Keratinocyte (primary cell): ENCODE results near the gene BACE1-AS. TPM values are rescaled to one million over a fixed set of nuclear protein-coding genes. Genes with fewer than 3 reads are reported as not detected.

Experiments used
- DNase-seq: peaks from one replicate; pipeline ENCODE4 v3.0.0-alpha.2; 2011; ENCODE audit warnings: low read depth, missing footprints, low spot score
- FAIRE-seq: peaks from 2 replicates; lab custom pipeline; 2011; peaks lifted over from hg19 to GRCh38; lab: Jason Lieb, UNC
- H2AFZ ChIP-seq: 2 replicates; pipeline ENCODE4 v1.6.0; 2012; ENCODE audit warnings: low read length, control low read depth, inconsistent platforms; ENCODE audit not compliant: control insufficient read depth
- H3K27ac ChIP-seq: 2 replicates; pipeline ENCODE4 v1.5.1; 2011; ENCODE audit warnings: low read length; ENCODE audit not compliant: control insufficient read depth, insufficient read depth
- H3K27me3 ChIP-seq: 3 replicates; pipeline ENCODE4 v1.6.0; 2011; ENCODE audit warnings: low read length; ENCODE audit not compliant: control insufficient read depth, insufficient read depth; ENCODE audit errors: extremely low read depth
- H3K36me3 ChIP-seq, 2 experiments: 2 replicates in 1 of 2; 3 replicates in 1 of 2; pipeline ENCODE4 v1.5.1; 2011; ENCODE audit warnings: low read length in 2 of 2, mild to moderate bottlenecking in 1 of 2; ENCODE audit not compliant: control insufficient read depth in 2 of 2, insufficient read depth in 2 of 2; ENCODE audit errors: extremely low read depth in 1 of 2
- H3K4me1 ChIP-seq: 3 replicates; pipeline ENCODE4 v1.5.1; 2011; ENCODE audit warnings: low read length; ENCODE audit not compliant: control insufficient read depth, insufficient read depth; ENCODE audit errors: extremely low read depth
- H3K4me2 ChIP-seq: 3 replicates; pipeline ENCODE4 v1.6.0; 2011; ENCODE audit warnings: low read depth, low read length; ENCODE audit not compliant: control insufficient read depth, insufficient read depth; ENCODE audit errors: extremely low read depth
- H3K4me3 ChIP-seq, 3 experiments: fragments of 200-600 bp in 1 of 3; sonication (generic) in 1 of 3; 2 replicates in 2 of 3; 3 replicates in 1 of 3; pipeline ENCODE4 v1.5.1; 2011 to 2016; ENCODE audit warnings: low read length in 3 of 3, mild to moderate bottlenecking in 3 of 3, control low read depth in 2 of 3, inconsistent platforms in 1 of 3, low read depth in 1 of 3, mixed read lengths in 1 of 3, mixed run types in 1 of 3, moderate library complexity in 1 of 3; ENCODE audit not compliant: control insufficient read depth in 2 of 3, insufficient read depth in 2 of 3; ENCODE audit errors: extremely low read depth in 1 of 3
- H3K79me2 ChIP-seq: 2 replicates; pipeline ENCODE4 v1.6.0; 2012; ENCODE audit warnings: low read length; ENCODE audit not compliant: control insufficient read depth, insufficient read depth
- H3K9ac ChIP-seq: 3 replicates; pipeline ENCODE4 v1.6.0; 2011; ENCODE audit warnings: low read length; ENCODE audit not compliant: control insufficient read depth, insufficient read depth; ENCODE audit errors: extremely low read depth
- H3K9me1 ChIP-seq: 3 replicates; pipeline ENCODE4 v1.6.0; 2011; ENCODE audit warnings: low read length; ENCODE audit not compliant: control insufficient read depth, insufficient read depth; ENCODE audit errors: extremely low read depth
- H3K9me3 ChIP-seq: 2 replicates; pipeline ENCODE4 v1.5.1; 2012; ENCODE audit warnings: low read depth, low read length; ENCODE audit not compliant: control insufficient read depth
- H4K20me1 ChIP-seq: 3 replicates; pipeline ENCODE4 v1.6.0; 2011; ENCODE audit warnings: low read length; ENCODE audit not compliant: control insufficient read depth, insufficient read depth; ENCODE audit errors: extremely low read depth
- EZH2 ChIP-seq: IDR thresholded peaks from one replicate; pipeline ENCODE4 v1.6.1; 2012; ENCODE audit warnings: inconsistent platforms, mild to moderate bottlenecking, low read length, moderate library complexity
- dilution Hi-C: fragments of 300-500 bp; cut with MboI; formaldehyde crosslinking; loops from one replicate; pipeline ENCODE4 v1.7.0; 2020; ENCODE audit warnings: low sequenced_read_pairs; ENCODE audit not compliant: extremely low pct_ligation_motif_present
- polyA plus RNA-seq, 5 experiments: library from polyadenylated mRNA; depleted of rRNA in 3 of 5; stranded (reverse) in 3 of 5; stranded (forward) in 1 of 5; unstranded in 1 of 5; fragments of >200 nt; gene quantifications; 1 replicate in 1 of 5; 2 replicates in 3 of 5; 3 replicates in 1 of 5; pipeline versions ENCODE4 v1.2.1 to v1.2.3, GENCODE V29; 2011 to 2012; ENCODE audit warnings: missing spikeins in 2 of 5, low read depth in 1 of 5, low replicate concordance in 1 of 5
- TF ChIP-seq, protein P1 (sequence below), 3 experiments: IDR thresholded peaks in 1 of 3; conservative IDR thresholded peaks in 1 of 3; optimal IDR thresholded peaks in 1 of 3; 2 replicates in 2 of 3; 3 replicates in 1 of 3; pipeline versions ENCODE3 to v1.5.1; 2011; ENCODE audit warnings: low read length in 3 of 3, mild to moderate bottlenecking in 3 of 3, moderate library complexity in 2 of 3, control low read depth in 1 of 3, inconsistent platforms in 1 of 3; ENCODE audit not compliant: insufficient read depth in 2 of 3; ENCODE audit errors: extremely low read depth in 1 of 3

Gene BACE1-AS
- polyA plus RNA-seq, 1 donor (not counting 4 experiments of a cell fraction or from before 2014, with no cell fraction given): 2.2 TPM

DNA sequence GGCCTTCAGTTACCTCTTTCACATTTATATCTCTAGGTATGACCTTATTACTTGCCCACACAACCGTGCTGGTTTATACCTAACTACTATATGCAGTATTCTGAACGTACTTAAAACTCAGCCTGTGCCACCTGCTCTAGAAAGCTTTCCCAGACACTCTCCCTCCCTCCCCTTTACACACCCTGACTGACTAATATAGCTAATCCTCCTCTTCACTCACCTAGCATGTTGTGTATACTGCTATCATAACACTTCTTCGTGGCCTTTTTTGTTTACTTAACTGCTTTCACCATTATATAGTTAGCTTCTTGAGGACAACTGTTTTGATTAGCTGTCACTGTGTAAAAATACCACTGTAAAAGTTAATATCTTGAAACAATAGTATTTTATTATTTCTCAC is 35.2 kb upstream of the BACE1-AS start:
- Histone ChIP-seq H4K20me1 (no peaks in the 10 kb centered on the region), H3K79me2 (no peaks in the 10 kb centered on the region), H3K9me3 (no peaks in the 10 kb centered on the region), H3K4me2 (no peak overlapping the region), H3K9me1 (peaks cover 2% of the 10 kb centered on the region), H3K4me3 (no peak overlapping the region), H3K27me3 (no peaks in the 10 kb centered on the region), H3K9ac (no peak overlapping the region), H3K4me1 (peaks cover 13% of the 10 kb centered on the region), H3K27ac (no peak overlapping the region), H2AFZ (no peak overlapping the region), H3K36me3 (peaks cover 1 to 8% of the 10 kb centered on the region in 2 experiments)
- FAIRE-seq: no peak
- TF ChIP-seq EZH2: no peak
- TF ChIP-seq, protein P1, sequence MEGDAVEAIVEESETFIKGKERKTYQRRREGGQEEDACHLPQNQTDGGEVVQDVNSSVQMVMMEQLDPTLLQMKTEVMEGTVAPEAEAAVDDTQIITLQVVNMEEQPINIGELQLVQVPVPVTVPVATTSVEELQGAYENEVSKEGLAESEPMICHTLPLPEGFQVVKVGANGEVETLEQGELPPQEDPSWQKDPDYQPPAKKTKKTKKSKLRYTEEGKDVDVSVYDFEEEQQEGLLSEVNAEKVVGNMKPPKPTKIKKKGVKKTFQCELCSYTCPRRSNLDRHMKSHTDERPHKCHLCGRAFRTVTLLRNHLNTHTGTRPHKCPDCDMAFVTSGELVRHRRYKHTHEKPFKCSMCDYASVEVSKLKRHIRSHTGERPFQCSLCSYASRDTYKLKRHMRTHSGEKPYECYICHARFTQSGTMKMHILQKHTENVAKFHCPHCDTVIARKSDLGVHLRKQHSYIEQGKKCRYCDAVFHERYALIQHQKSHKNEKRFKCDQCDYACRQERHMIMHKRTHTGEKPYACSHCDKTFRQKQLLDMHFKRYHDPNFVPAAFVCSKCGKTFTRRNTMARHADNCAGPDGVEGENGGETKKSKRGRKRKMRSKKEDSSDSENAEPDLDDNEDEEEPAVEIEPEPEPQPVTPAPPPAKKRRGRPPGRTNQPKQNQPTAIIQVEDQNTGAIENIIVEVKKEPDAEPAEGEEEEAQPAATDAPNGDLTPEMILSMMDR (optimal IDR thresholded peaks at IDR 0.05 in 1 of 3, IDR thresholded peaks at IDR 0.05 in 1 of 3, conservative IDR thresholded peaks at IDR 0.05 in 1 of 3; ENCODE audit: extremely low read depth in 1 of 3, insufficient read depth in 2 of 3, low read length in 3 of 3): no peak
- no peak for DNase-seq
- dilution Hi-C loops: no loop called here

DNA sequence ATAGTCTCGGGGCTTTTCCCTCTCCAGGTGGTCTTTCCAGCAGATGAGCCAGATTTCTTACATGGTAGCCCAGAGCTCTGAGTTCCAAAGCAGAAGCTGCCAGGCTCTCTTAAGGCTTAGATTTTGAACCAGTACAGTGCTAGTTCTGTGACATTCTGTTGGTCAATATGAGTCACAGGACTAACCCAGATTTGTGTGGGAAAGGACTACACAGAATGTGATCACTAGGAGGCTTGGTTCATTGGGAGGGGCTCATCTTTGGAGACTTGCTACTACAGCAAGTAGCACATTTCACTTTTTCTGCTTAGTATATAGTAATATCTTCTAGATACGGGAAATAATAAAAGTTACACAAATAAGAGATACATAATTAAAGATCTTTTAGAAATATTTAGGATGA is 34.6 kb upstream of the BACE1-AS start:
- H4K20me1 ChIP-seq: no peaks in the 10 kb centered on the region
- H3K36me3 ChIP-seq: peaks cover 1 to 8% of the 10 kb centered on the region in 2 experiments
- H3K27me3 ChIP-seq: no peaks in the 10 kb centered on the region
- H3K27ac ChIP-seq: no peak overlapping the region
- dilution Hi-C loops: no loop called here
- H3K4me2 ChIP-seq: no peak overlapping the region
- H3K79me2 ChIP-seq: no peaks in the 10 kb centered on the region
- no peak overlapping the region for H3K9ac ChIP-seq
- peaks cover 2% of the 10 kb centered on the region for H3K9me1 ChIP-seq
- no peak for TF ChIP-seq EZH2
- TF ChIP-seq, protein P1 (optimal IDR thresholded peaks at IDR 0.05 in 1 of 3, IDR thresholded peaks at IDR 0.05 in 1 of 3, conservative IDR thresholded peaks at IDR 0.05 in 1 of 3; ENCODE audit: extremely low read depth in 1 of 3, insufficient read depth in 2 of 3, low read length in 3 of 3): no peak
- FAIRE-seq (no peak), DNase-seq (no peak)
- H3K4me1 ChIP-seq: peaks cover 13% of the 10 kb centered on the region
- H3K4me3 ChIP-seq: no peak overlapping the region
- no peaks in the 10 kb centered on the region for H3K9me3 ChIP-seq
- H2AFZ ChIP-seq: no peak overlapping the region
